Right renal pelvis (tissue), 4 donors: Measurements from ENCODE around the gene MECR. TPM values are rescaled to one million over a fixed set of nuclear protein-coding genes. Genes with fewer than 3 reads are reported as not detected.
A peak's percentile ranks its signal among the peaks of the same experiment; 100 is the strongest.

Experiments used
- DNase-seq, 4 donors: peaks; one replicate each; pipeline ENCODE4 v3.0.0-alpha.2; 2013; ENCODE audit warnings: low read depth in 4 of 4, low spot score in 3 of 4, missing footprints in 1 of 4
- polyA plus RNA-seq, 4 donors: library from polyadenylated mRNA; unstranded; fragments of 120-200 nt; gene quantifications; one replicate each; pipeline ENCODE4 v1.2.1, GENCODE V29; 2013; ENCODE audit not compliant: insufficient read length in 4 of 4

Gene MECR
- polyA plus RNA-seq: 10 to 100 TPM; 27.4 to 30.4 (median 29.0) TPM

- peak; percentile 79 to 90 (median 84) for DNase-seq
These were observed at the start of gene MECR for GRCh38 chr1:29230553-29231378. MECR (minus strand) TSS chr1:29230934; CDS start chr1:29230906, 28 bp downstream.

GRCh38 chr1:29279951-29280391 lies 49.2 kb upstream of the MECR start:
- DNase-seq: no peak

GRCh38 chr1:29279406-29279805 lies 48.7 kb upstream of the MECR start:
- no peak for DNase-seq

- no peak for DNase-seq
These were observed 47.4 kb upstream of the MECR start for GRCh38 chr1:29278124-29278523.

- no peak for DNase-seq
These were observed 44.7 kb upstream of the MECR start for GRCh38 chr1:29275435-29275834.

- DNase-seq: no peak
These were observed 41.6 kb upstream of the MECR start for GRCh38 chr1:29272147-29272907.

GRCh38 chr1:29271724-29272123 lies 41.0 kb upstream of the MECR start:
- DNase-seq: peak in 2 of 4 donors; percentile 43 to 58

GRCh38 chr1:29270929-29271521 lies 40.3 kb upstream of the MECR start:
- peak in 1 of 4 donors; percentile 33 for DNase-seq

- DNase-seq: peak in 2 of 4 donors; percentile 33 to 36
These were observed 38.6 kb upstream of the MECR start for GRCh38 chr1:29269382-29269781.

- DNase-seq: no peak
These were observed 36.8 kb upstream of the MECR start for GRCh38 chr1:29267321-29268070.

- no peak for DNase-seq
These were observed 36.2 kb upstream of the MECR start for GRCh38 chr1:29266912-29267311.

GRCh38 chr1:29264773-29265389 lies 34.1 kb upstream of the MECR start:
- no peak for DNase-seq

- no peak for DNase-seq
These were observed 29.8 kb upstream of the MECR start for GRCh38 chr1:29260531-29260930.

GRCh38 chr1:29259802-29260441 lies 29.2 kb upstream of the MECR start:
- DNase-seq: no peak

GRCh38 chr1:29258976-29259801 lies 28.5 kb upstream of the MECR start:
- no peak for DNase-seq

- DNase-seq: no peak
These were observed 27.6 kb upstream of the MECR start for GRCh38 chr1:29258189-29258975.

GRCh38 chr1:29256979-29257804 lies 26.5 kb upstream of the MECR start:
- no peak for DNase-seq
